Stimulated activated CD8-positive, alpha-beta memory T cell treated with anti-CD3 and anti-CD28 coated beads, Interleukin-12 subunit alpha, Interleukin-12 subunit beta, amount 100 ng/mL, for 1 hour (primary cell): ENCODE measurements around the gene DHRS4.
"Not testable (repeated sequence)": the region's sequence is repeated elsewhere in the genome, so short reads cannot be mapped to it uniquely, and the experiment has no call there.

Source experiments
- DNase-seq: peaks from one replicate; pipeline ENCODE4 v3.0.0-alpha.2; 2020; ENCODE audit warnings: low read depth

DHRS4 gene

GRCh38 chr14:23984891-23985602 lies 31.5 kb downstream of the DHRS4 start:
- no peak for DNase-seq

DNA sequence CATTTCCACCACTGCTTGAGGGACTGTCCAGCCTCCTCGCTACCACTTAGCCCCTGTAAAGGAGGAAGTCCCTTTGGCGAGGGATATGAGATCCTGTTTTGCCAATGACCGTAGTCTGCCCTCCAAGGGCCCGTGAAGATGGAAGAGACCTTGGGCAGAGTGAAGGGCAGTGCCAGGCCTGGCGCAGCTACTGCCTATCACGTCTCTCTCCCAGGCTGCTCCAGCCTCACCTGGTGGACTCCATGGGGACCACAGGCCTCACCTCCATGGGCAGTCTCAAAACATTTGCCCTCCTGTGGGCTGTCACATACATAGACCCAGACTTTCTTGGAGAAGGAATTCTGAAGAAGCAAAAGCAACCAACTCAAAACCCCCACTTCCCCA lies 34.6 kb downstream of the DHRS4 start:
- not testable (repeated sequence) for DNase-seq

GRCh38 chr14:23988607-23989363 lies 35.2 kb downstream of the DHRS4 start, which contains the start of gene DHRS4L2:
TSS of gene DHRS4L2 (plus strand) at chr14:23988929. CDS start at chr14:23988948, 19 bp downstream.
- peak; percentile 49 for DNase-seq

GRCh38 chr14:23989734-23990445 lies 36.3 kb downstream of the DHRS4 start:
- DNase-seq = not testable (repeated sequence)

GRCh38 chr14:23990961-23991360 lies 37.4 kb downstream of the DHRS4 start:
- not testable (repeated sequence) for DNase-seq

DNA sequence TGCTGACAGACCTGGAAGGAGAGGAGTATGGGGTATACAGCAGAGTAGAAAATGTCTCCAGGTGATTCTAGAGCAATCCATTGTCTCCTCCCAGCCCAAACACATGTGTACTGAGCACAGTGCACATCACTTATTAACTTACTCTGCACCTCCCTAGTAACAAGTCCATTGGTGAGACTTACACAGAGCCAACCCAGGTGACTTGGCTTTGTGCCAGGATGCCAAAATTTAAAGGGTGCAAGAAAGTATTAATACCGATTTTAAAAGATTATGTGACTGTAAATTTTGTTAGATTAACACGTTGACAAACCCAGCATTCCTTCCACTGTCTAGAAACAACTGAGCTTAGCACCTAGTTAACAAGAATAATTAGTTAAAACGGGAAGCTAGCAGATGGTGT lies 39.5 kb downstream of the DHRS4 start:
- DNase-seq = not testable (repeated sequence)

DNA sequence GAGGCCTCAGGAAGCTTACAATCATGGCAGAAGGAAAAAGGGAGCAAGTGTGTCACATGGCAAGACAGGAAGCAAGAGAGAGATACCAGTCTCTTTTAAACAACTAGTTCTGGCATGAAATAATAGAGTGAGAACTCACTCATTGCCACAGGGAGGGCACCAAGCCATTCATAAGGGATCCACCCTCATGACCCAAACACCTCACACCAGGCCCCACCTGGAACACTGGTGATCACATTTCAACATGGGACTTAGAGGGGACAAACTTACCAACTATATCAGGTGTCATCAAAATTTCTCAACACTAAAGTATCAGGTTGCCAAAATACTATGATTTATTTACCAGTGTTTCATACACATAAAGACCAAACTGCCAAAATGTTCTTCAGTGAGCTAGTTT lies 42.4 kb downstream of the DHRS4 start:
- DNase-seq = not testable (repeated sequence)

- not testable (repeated sequence) for DNase-seq
Measured at GRCh38 chr14:23996825-23997224, 43.3 kb downstream of the DHRS4 start.

- not testable (repeated sequence) for DNase-seq
Measured at GRCh38 chr14:23999640-24000039, 46.1 kb downstream of the DHRS4 start.

DNA sequence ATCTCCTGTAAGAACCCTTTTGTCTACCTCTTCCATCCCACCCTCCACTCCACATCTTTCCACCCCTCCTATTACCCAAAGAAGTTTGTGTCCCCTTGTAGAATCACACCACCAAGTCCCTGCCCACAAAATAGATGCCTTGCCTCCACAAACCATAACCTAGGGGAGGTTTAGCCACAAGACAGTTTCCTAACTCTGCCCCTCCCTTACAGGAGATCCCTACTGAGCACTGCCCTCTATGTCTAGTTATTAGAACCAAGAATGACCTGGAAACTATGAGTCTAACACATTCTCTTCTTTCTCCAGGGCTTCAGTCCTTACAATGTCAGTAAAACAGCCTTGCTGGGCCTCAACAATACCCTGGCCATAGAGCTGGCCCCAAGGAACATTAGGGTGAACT lies 47.5 kb downstream of the DHRS4 start:
- DNase-seq = not testable (repeated sequence)

DNA sequence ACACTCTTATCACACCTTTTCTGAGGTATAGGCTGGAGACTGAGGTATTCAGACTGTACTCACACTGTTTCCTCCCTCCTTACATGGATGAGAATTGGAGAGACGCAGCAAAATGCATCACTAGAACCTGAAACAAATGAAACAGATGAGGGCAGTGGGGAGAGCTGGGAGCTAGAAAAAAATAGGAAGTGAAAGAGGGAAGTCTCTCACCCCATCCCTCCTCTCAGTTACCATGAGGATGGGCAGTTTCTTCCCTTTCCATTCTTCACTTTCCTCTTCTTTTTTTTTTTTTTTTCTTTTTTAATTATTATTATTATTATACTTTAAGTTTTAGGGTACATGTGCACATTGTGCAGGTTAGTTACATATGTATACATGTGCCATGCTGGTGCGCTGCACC lies 48.1 kb downstream of the DHRS4 start:
- DNase-seq = not testable (repeated sequence)

DNA sequence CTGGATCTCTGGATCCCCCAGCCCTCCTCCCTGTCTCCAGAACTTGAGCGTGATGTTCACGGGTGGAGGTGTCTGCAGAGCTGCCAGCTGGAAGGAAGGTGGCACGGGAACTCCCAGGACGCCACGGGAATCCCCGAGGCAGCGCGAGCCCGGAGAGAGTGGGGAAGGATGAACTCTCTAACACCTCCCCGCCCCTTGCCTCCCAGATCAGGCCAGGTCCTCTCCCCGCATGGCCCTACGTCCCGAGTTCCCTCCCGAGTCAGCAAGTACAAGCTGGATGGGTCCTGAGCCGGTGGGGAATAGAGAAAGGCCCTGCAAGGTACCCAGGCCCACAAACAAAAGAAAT lies 52.9 kb downstream of the DHRS4 start:
- not testable (repeated sequence) for DNase-seq

DNA sequence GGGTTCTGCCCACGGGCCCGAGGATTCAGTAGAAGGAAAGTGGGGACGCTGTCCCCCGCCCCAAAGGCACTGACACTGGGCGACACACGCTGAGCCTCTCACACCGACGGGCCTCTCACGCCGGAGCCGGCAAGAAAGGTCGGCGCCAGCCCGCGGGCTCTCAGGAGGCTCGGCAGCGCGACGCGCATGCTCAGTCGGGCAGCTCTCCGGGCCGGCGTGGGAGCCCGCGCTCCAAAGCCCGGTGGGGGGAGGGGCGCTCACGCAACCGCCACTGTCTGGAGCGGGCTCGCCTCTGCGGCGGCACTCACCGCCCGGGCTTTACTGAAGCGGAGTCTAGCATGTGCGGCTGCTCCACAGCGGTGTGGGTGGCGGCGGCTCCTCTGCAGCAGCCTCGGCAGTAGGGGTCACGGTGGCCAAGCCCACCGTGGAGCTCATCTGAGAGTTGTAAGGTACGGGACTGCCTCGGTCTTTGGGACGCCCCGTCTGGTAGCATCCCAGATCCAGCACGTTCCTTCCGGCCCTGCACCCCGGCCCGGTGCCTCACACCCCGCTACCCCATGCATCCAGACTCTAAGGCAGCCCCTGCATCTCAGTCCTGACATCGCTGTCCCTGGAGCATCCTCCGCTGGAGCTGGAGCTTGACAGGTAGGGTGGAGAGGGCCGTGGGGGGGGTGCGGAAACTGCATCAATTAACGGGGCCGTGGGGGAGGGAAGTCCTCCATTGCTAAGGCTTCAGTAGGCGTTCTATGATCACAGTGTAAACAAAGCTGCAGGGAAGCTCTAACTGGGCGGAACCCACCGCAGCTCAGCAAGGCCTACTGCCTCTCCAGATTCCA lies 53.5 kb downstream of the DHRS4 start:
- DNase-seq = peak; percentile 26

- no peak for DNase-seq
Measured at GRCh38 chr14:24011051-24011450, 57.5 kb downstream of the DHRS4 start.

GRCh38 chr14:24012726-24013273 lies 59.2 kb downstream of the DHRS4 start:
- not testable (repeated sequence) for DNase-seq

- peak; percentile 29 for DNase-seq
Measured at GRCh38 chr14:24013654-24014514, 60.3 kb downstream of the DHRS4 start.

DNA sequence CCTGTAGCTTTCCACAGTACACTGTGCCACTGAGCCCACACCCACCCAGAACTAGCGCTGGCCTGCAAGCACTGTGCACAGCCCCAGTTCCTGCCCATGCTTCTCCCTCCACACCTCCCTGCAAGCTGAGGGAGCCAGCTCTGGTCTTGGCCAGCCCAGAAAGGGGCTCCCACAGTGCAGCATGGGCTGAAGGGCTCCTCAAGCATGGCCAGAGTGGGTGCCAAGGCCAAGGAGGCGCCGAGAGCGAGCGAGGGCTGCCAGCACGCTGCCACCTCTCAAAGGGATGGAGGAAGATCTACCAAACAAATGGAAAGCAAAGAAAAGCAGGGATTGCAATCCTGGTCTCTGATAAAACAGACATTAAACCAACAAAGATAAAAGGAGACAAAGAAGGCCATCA lies 62.2 kb downstream of the DHRS4 start:
- DNase-seq = not testable (repeated sequence)
